Gastrocnemius medialis (tissue), 4 donors: Measurements from ENCODE around the gene PARD3. TPM values are rescaled to one million over a fixed set of nuclear protein-coding genes. Genes with fewer than 3 reads are reported as not detected.

Source experiments
- ATAC-seq, 2 donors: fragments of 150-250 bp; one replicate each; pipeline ENCODE4 v1.9.1; 2016
- DNase-seq, 2 donors: peaks; one replicate each; pipeline ENCODE4 v3.0.0-alpha.2; 2019
- H3K27ac ChIP-seq, 4 donors: fragments of 200-600 bp; sonication (generic); 1 replicate in 1 of 4; 2 replicates in 3 of 4; pipeline ENCODE4 v1.5.1; 2016 to 2018; ENCODE audit warnings: mild to moderate bottlenecking in 2 of 4, moderate library complexity in 1 of 4
- H3K27me3 ChIP-seq, 3 donors: fragments of 200-600 bp; sonication (generic) in 2 of 3; 1 replicate in 1 of 3; 2 replicates in 2 of 3; pipeline versions ENCODE4 v1.5.1 to v1.6.0; 2016 to 2019; ENCODE audit warnings: mild to moderate bottlenecking in 1 of 3, moderate library complexity in 1 of 3
- H3K36me3 ChIP-seq, 2 donors: fragments of 200-600 bp; sonication (generic) in 1 of 2; one replicate each; pipeline ENCODE4 v1.5.1; 2017 to 2018
- H3K4me1 ChIP-seq, 2 donors: fragments of 200-600 bp; sonication (generic) in 1 of 2; one replicate each; pipeline ENCODE4 v1.5.1; 2016 to 2017; ENCODE audit warnings: mild to moderate bottlenecking in 2 of 2
- H3K4me3 ChIP-seq, 4 donors: fragments of 200-600 bp; sonication (generic) in 3 of 4; 1 replicate in 1 of 4; 2 replicates in 3 of 4; pipeline ENCODE4 v1.5.1; 2016 to 2019; ENCODE audit warnings: mild to moderate bottlenecking in 2 of 4
- H3K9me3 ChIP-seq, 3 donors: fragments of 200-600 bp; sonication (generic) in 2 of 3; 1 replicate in 1 of 3; 2 replicates in 2 of 3; pipeline ENCODE4 v1.5.1; 2016 to 2019
- CTCF ChIP-seq, 5 experiments: fragments of 450-650 bp in 3 of 5; fragments of 200-600 bp in 2 of 5; sonication (generic) in 2 of 5; IDR thresholded peaks in 4 of 5; conservative IDR thresholded peaks in 1 of 5; 1 replicate in 4 of 5; 2 replicates in 1 of 5; pipeline ENCODE4 v1.5.1; 2016 to 2019; ENCODE audit warnings: antibody characterized with exemption in 5 of 5, mild to moderate bottlenecking in 3 of 5, moderate library complexity in 3 of 5
- POLR2A ChIP-seq, 2 donors: fragments of 450-650 bp; IDR thresholded peaks; one replicate each; pipeline ENCODE4 v1.6.1; 2017; ENCODE audit warnings: antibody characterized with exemption in 2 of 2, mild to moderate bottlenecking in 2 of 2, moderate library complexity in 2 of 2
- in situ Hi-C, 4 donors: fragments of 200-750 bp; cut with MboI; loops; one replicate each; pipeline versions ENCODE4 v1.15.0 to v1.8.0; 2017; ENCODE audit warnings: low sequenced_read_pairs in 4 of 4
- intact Hi-C: fragments of 100-400 bp; cut with DNase I; formaldehyde crosslinking; loops from one replicate; pipeline ENCODE4 v1.15.1; 2023; ENCODE audit warnings: low total_unique reads
- total RNA-seq, 4 donors: library from RNA; depleted of rRNA; stranded (reverse); fragments of >200 nt; gene quantifications; one replicate each; pipeline versions ENCODE4 v1.1.0 to v1.2.3, GENCODE V29; 2016

PARD3 gene
- total RNA-seq, 4 donors from 2014 or later: 64.6 to 75.8 (median 68.3) TPM

GRCh38 chr10:34250722-34251121, 564.4 kb downstream of the PARD3 start:
- TF ChIP-seq CTCF (IDR thresholded peaks at IDR 0.05 in 4 of 5, conservative IDR thresholded peaks at IDR 0.05 in 1 of 5) (no peak), POLR2A (IDR thresholded peaks at IDR 0.05) (no peak)
- H3K27me3 ChIP-seq: no peaks in the 10 kb centered on the region
- no peak overlapping the region for H3K4me3 ChIP-seq
- intact Hi-C loops (no loop called here), in situ Hi-C loops (no loop called here)
- H3K4me1 ChIP-seq: no peaks in the 10 kb centered on the region
- no peak for DNase-seq
- H3K9me3 ChIP-seq: no peaks in the 10 kb centered on the region
- H3K27ac ChIP-seq: no peak overlapping the region
- ATAC-seq: no peak
- H3K36me3 ChIP-seq: no peaks in the 10 kb centered on the region

GRCh38 chr10:34249634-34250033, 565.5 kb downstream of the PARD3 start:
- intact Hi-C loops (no loop called here), in situ Hi-C loops (no loop called here)
- DNase-seq (no peak), ATAC-seq (no peak)
- Histone ChIP-seq H3K4me3 (no peak overlapping the region), H3K27ac (no peak overlapping the region), H3K36me3 (no peaks in the 10 kb centered on the region), H3K9me3 (no peaks in the 10 kb centered on the region), H3K27me3 (no peaks in the 10 kb centered on the region), H3K4me1 (no peaks in the 10 kb centered on the region)
- no peak for TF ChIP-seq CTCF (IDR thresholded peaks at IDR 0.05 in 4 of 5, conservative IDR thresholded peaks at IDR 0.05 in 1 of 5)
- TF ChIP-seq POLR2A (IDR thresholded peaks at IDR 0.05): no peak

GRCh38 chr10:34247560-34247959, 567.5 kb downstream of the PARD3 start:
- TF ChIP-seq CTCF (IDR thresholded peaks at IDR 0.05 in 4 of 5, conservative IDR thresholded peaks at IDR 0.05 in 1 of 5) (no peak), POLR2A (IDR thresholded peaks at IDR 0.05) (no peak)
- H3K27me3 ChIP-seq: no peaks in the 10 kb centered on the region
- no peak for ATAC-seq
- H3K4me3 ChIP-seq: no peak overlapping the region
- in situ Hi-C loops (no loop called here), intact Hi-C loops (no loop called here)
- H3K36me3 ChIP-seq: no peaks in the 10 kb centered on the region
- H3K4me1 ChIP-seq: no peaks in the 10 kb centered on the region
- H3K9me3 ChIP-seq: no peaks in the 10 kb centered on the region
- no peak for DNase-seq
- no peak overlapping the region for H3K27ac ChIP-seq

- in situ Hi-C loops: no loop called here
- intact Hi-C loops: no loop called here
- ATAC-seq: no peak
Measured at GRCh38 chr10:34244756-34245484, 570.2 kb downstream of the PARD3 start.

More at GRCh38 chr10:34244756-34245484, 570.2 kb downstream of the PARD3 start:
- Histone ChIP-seq H3K27ac (no peak overlapping the region), H3K4me1 (no peaks in the 10 kb centered on the region), H3K9me3 (no peaks in the 10 kb centered on the region), H3K36me3 (no peaks in the 10 kb centered on the region), H3K27me3 (no peaks in the 10 kb centered on the region), H3K4me3 (no peak overlapping the region)
- TF ChIP-seq CTCF (IDR thresholded peaks at IDR 0.05 in 4 of 5, conservative IDR thresholded peaks at IDR 0.05 in 1 of 5) (no peak), POLR2A (IDR thresholded peaks at IDR 0.05) (no peak)
- no peak for DNase-seq
